ENCODE results near the gene RNF123. TPM values are rescaled to one million over a fixed set of nuclear protein-coding genes. Genes with fewer than 3 reads are reported as not detected.
"Not testable (repeated sequence)": the region's sequence is repeated elsewhere in the genome, so short reads cannot be mapped to it uniquely, and the experiment has no call there.

The RNF123 gene
- total RNA-seq, 1 donor from 2014 or later = 33.1 TPM

GRCh38 chr3:49738067-49738713, 48.8 kb downstream of the RNF123 start:
- intact Hi-C loops (cut with DNase I) = no loop called here
- Histone ChIP-seq H3K9me3 (no peaks in the 10 kb centered on the region), H3K27ac (no peak overlapping the region), H3K4me3 (no peak overlapping the region), H3K36me3 (peaks cover 32 to 42% of the 10 kb centered on the region in 2 donors), H3K27me3 (no peaks in the 10 kb centered on the region), H3K4me1 (no peaks in the 10 kb centered on the region)
- DNase-seq (ENCODE audit: low spot score in 2 of 2) = no peak
- TF ChIP-seq CTCF (IDR thresholded peaks at IDR 0.05) = no peak

- DNase-seq (ENCODE audit: low spot score in 2 of 2) = no peak
- Histone ChIP-seq H3K9me3 (no peaks in the 10 kb centered on the region), H3K27me3 (no peaks in the 10 kb centered on the region), H3K4me1 (no peaks in the 10 kb centered on the region), H3K36me3 (peaks cover 26 to 31% of the 10 kb centered on the region in 2 donors), H3K4me3 (no peak overlapping the region), H3K27ac (no peak overlapping the region)
- intact Hi-C loops (cut with DNase I) = no loop called here
- TF ChIP-seq CTCF (IDR thresholded peaks at IDR 0.05) = no peak
Measured at GRCh38 chr3:49740427-49740826, 51.1 kb downstream of the RNF123 start.

- no peaks in the 10 kb centered on the region for H3K4me1 ChIP-seq
- intact Hi-C loops (cut with DNase I) = no loop called here
- no peaks in the 10 kb centered on the region for H3K9me3 ChIP-seq
- no peak for DNase-seq (ENCODE audit: low spot score in 2 of 2)
- H3K36me3 ChIP-seq = peaks cover 3 to 18% of the 10 kb centered on the region in 2 donors
- TF ChIP-seq CTCF (IDR thresholded peaks at IDR 0.05) = no peak
- no peak overlapping the region for H3K4me3 ChIP-seq
- no peak overlapping the region for H3K27ac ChIP-seq
- no peaks in the 10 kb centered on the region for H3K27me3 ChIP-seq
Measured at GRCh38 chr3:49745986-49746385, 56.6 kb downstream of the RNF123 start.

GRCh38 chr3:49747792-49748480, 58.6 kb downstream of the RNF123 start:
- Histone ChIP-seq H3K4me1 (no peaks in the 10 kb centered on the region), H3K36me3 (peaks cover 3 to 18% of the 10 kb centered on the region in 2 donors), H3K27ac (no peak overlapping the region), H3K4me3 (no peak overlapping the region), H3K27me3 (no peaks in the 10 kb centered on the region), H3K9me3 (no peaks in the 10 kb centered on the region)
- intact Hi-C loops (cut with DNase I) = no loop called here
- TF ChIP-seq CTCF (IDR thresholded peaks at IDR 0.05) = no peak
- no peak for DNase-seq (ENCODE audit: low spot score in 2 of 2)

- H3K27ac ChIP-seq; intact Hi-C loops (cut with DNase I); DNase-seq (ENCODE audit: low spot score in 2 of 2); H3K4me1 ChIP-seq; H3K9me3 ChIP-seq; H3K4me3 ChIP-seq; H3K27me3 ChIP-seq: not testable (repeated sequence)
- peaks cover 3 to 18% of the 10 kb centered on the region in 2 donors for H3K36me3 ChIP-seq
Measured at GRCh38 chr3:49748874-49749273, 59.5 kb downstream of the RNF123 start.

- intact Hi-C loops (cut with DNase I) = no loop called here
- Histone ChIP-seq H3K4me1 (peaks cover 0 to 2% of the 10 kb centered on the region in 2 donors), H3K9me3 (no peaks in the 10 kb centered on the region), H3K27me3 (no peaks in the 10 kb centered on the region), H3K4me3 (no peak overlapping the region), H3K27ac (no peak overlapping the region), H3K36me3 (peaks cover 0 to 18% of the 10 kb centered on the region in 2 donors)
- DNase-seq (ENCODE audit: low spot score in 2 of 2) = no peak
- no peak for TF ChIP-seq CTCF (IDR thresholded peaks at IDR 0.05)
Measured at GRCh38 chr3:49750056-49750455, 60.7 kb downstream of the RNF123 start.
